Adrenal gland (tissue), 12 donors: ENCODE results near the gene ZNF274. TPM values are rescaled to one million over a fixed set of nuclear protein-coding genes. Genes with fewer than 3 reads are reported as not detected.

ENCODE experiments used
- DNase-seq, 7 donors: peaks; one replicate each; pipeline ENCODE4 v3.0.0-alpha.2; 2019 to 2020
- H3K27ac ChIP-seq, 5 donors: fragments of 200-600 bp; sonication (generic) in 4 of 5; 1 replicate in 3 of 5; 2 replicates in 2 of 5; pipeline versions ENCODE4 v1.5.1 to v1.8.0; 2016 to 2020; ENCODE audit warnings: mild to moderate bottlenecking in 1 of 5
- H3K27me3 ChIP-seq: fragments of 200-600 bp; 2 replicates; pipeline ENCODE4 v1.8.0; 2021
- H3K36me3 ChIP-seq, 2 donors: fragments of 200-600 bp; replicated peaks in 1 of 2; 1 replicate in 1 of 2; 2 replicates in 1 of 2; pipeline versions ENCODE4 v1.5.1 to v1.8.0; 2018 to 2022
- H3K4me1 ChIP-seq, 2 donors: fragments of 200-600 bp; replicated peaks in 1 of 2; 1 replicate in 1 of 2; 2 replicates in 1 of 2; pipeline versions ENCODE4 v1.5.1 to v1.8.0; 2018 to 2021
- H3K4me3 ChIP-seq, 4 donors: fragments of 200-600 bp; sonication (generic) in 3 of 4; one replicate each; pipeline ENCODE4 v1.5.1; 2016 to 2018
- H3K9me3 ChIP-seq, 3 donors: fragments of 200-600 bp; sonication (generic) in 1 of 3; replicated peaks in 1 of 3; 1 replicate in 2 of 3; 2 replicates in 1 of 3; pipeline versions ENCODE4 v1.5.1 to v1.8.0; 2016 to 2021
- CTCF ChIP-seq, 6 experiments: fragments of 450-650 bp in 4 of 6; fragments of 200-600 bp in 2 of 6; sonication (generic) in 1 of 6; IDR thresholded peaks; 1 replicate in 5 of 6; 2 replicates in 1 of 6; pipeline versions ENCODE4 v1.5.1 to v1.8.0; 2016 to 2021; ENCODE audit warnings: antibody characterized with exemption in 6 of 6, mild to moderate bottlenecking in 2 of 6, moderate library complexity in 1 of 6
- POLR2A ChIP-seq, 2 donors: fragments of 450-650 bp; IDR thresholded peaks; one replicate each; pipeline ENCODE4 v1.6.1; 2017; ENCODE audit warnings: antibody characterized with exemption in 2 of 2, mild to moderate bottlenecking in 2 of 2, moderate library complexity in 1 of 2
- WGBS, 4 donors: extraction: QIAGEN DNeasy Blood & Tissue Kit in 2 of 4; methylation state at CpG; one replicate each; pipeline versions ENCODE4 v1.1.5 to v1.1.7; 2013 to 2017; 5-methylcytosine and 5-hydroxymethylcytosine counted together
- intact Hi-C, 2 donors: fragments of 100-400 bp; cut with DNase I; formaldehyde crosslinking; loops; one replicate each; pipeline versions ENCODE4 v1.14.1 to v1.15.0; 2022 to 2023
- polyA plus RNA-seq, 3 donors: library from polyadenylated mRNA; stranded (reverse); fragments of 200-250 nt in 2 of 3; fragments of 350-450 nt in 1 of 3; fragmentation: Illumina TruSeq in 1 of 3; extraction: RNeasy Lipid Tissue Mini Kit (QIAGEN cat#74804) in 1 of 3; gene quantifications; one replicate each; pipeline ENCODE4 v1.2.3, GENCODE V29; 2013 to 2014
- total RNA-seq, 9 donors: library from RNA; depleted of rRNA in 4 of 9; stranded (reverse); fragments of >200 nt in 4 of 9; fragments of 120-200 nt in 1 of 9; fragmentation: NEBNext Ultra II Directional in 1 of 9; extraction: Animal tissue kit (Norgen Biotek cat#: 25700) in 1 of 9; gene quantifications; one replicate each; pipeline versions ENCODE4 v1.1.0 to v1.2.4, GENCODE V29; 2013 to 2023
- donor health status: healthy with polysubstance abuse.
- donor health status: Bipolar disorder and iron deficiency.
- donor health status: DM: yes; HTN: yes; CAD: no.
- donor health status: DM: no; HTN: no; CAD: no.
- donor health status: DM: no; HTN: no; CAD: no.
- donor health status: DM: yes; HTN: yes; CAD: no.

ZNF274 gene
- total and polyA plus RNA-seq, 12 donors = 12.4 to 34.5 (median 21.9) TPM

GRCh38 chr19:58213075-58213369 is 30.2 kb downstream of the ZNF274 start:
- no peak overlapping the region for H3K4me3 ChIP-seq
- no peaks in the 10 kb centered on the region for H3K4me1 ChIP-seq
- no peak for TF ChIP-seq POLR2A (IDR thresholded peaks at IDR 0.05)
- no peak for TF ChIP-seq CTCF (IDR thresholded peaks at IDR 0.05)
- intact Hi-C loops = no loop called here
- H3K27me3 ChIP-seq = no peaks in the 10 kb centered on the region
- DNase-seq = no peak
- peaks cover 0 to 42% of the 10 kb centered on the region in 2 donors for H3K36me3 ChIP-seq
- H3K27ac ChIP-seq = no peak overlapping the region
- H3K9me3 ChIP-seq = peaks cover 0 to 100% (median 8%) of the 10 kb centered on the region in 3 donors
- 92 to 100% (median 98%) methylated on average over 1 of the region's 1 CpG for whole genome bisulfite sequencing, 4 donors

GRCh38 chr19:58217069-58217481 is 34.2 kb downstream of the ZNF274 start:
- Histone ChIP-seq H3K27ac (no peak overlapping the region), H3K4me1 (no peaks in the 10 kb centered on the region), H3K4me3 (no peak overlapping the region), H3K9me3 (peaks cover 0 to 62% (median 8%) of the 10 kb centered on the region in 3 donors), H3K27me3 (no peaks in the 10 kb centered on the region), H3K36me3 (peaks cover 0 to 8% of the 10 kb centered on the region in 2 donors)
- intact Hi-C loops = no loop called here
- TF ChIP-seq CTCF (IDR thresholded peaks at IDR 0.05) (no peak), POLR2A (IDR thresholded peaks at IDR 0.05) (no peak)
- WGBS, 4 donors = 36 to 64% (median 48%) methylated on average over 32 to 34 of the region's 34 CpGs
- DNase-seq = no peak

- Histone ChIP-seq H3K27ac (no peak overlapping the region), H3K4me3 (no peak overlapping the region), H3K36me3 (peaks cover 0 to under 1% of the 10 kb centered on the region in 2 donors), H3K27me3 (no peaks in the 10 kb centered on the region), H3K4me1 (no peaks in the 10 kb centered on the region), H3K9me3 (peaks cover 0 to 55% (median 7%) of the 10 kb centered on the region in 3 donors)
- no peak for DNase-seq
- WGBS, 4 donors = 89 to 95% (median 94%) methylated on average over 17 to 25 of the region's 25 CpGs
- intact Hi-C loops = no loop called here
- TF ChIP-seq CTCF (IDR thresholded peaks at IDR 0.05) (no peak), POLR2A (IDR thresholded peaks at IDR 0.05) (no peak)
Observed at GRCh38 chr19:58217607-58218391, 34.9 kb downstream of the ZNF274 start.

GRCh38 chr19:58218899-58219298 is 36.0 kb downstream of the ZNF274 start:
- WGBS, 4 donors = 45 to 54% (median 49%) methylated on average over 4 to 9 of the region's 9 CpGs
- no peak overlapping the region for H3K4me3 ChIP-seq

More at GRCh38 chr19:58218899-58219298, 36.0 kb downstream of the ZNF274 start:
- Histone ChIP-seq H3K4me1 (no peaks in the 10 kb centered on the region), H3K27ac (no peak overlapping the region), H3K9me3 (peaks cover 0 to 47% (median 4%) of the 10 kb centered on the region in 3 donors), H3K36me3 (no peaks in the 10 kb centered on the region), H3K27me3 (no peaks in the 10 kb centered on the region)
- TF ChIP-seq POLR2A (IDR thresholded peaks at IDR 0.05) (no peak), CTCF (IDR thresholded peaks at IDR 0.05) (peak in 1 of 6 experiments; percentile 15)
- DNase-seq = no peak
- intact Hi-C loops = no loop called here
